Spleen (tissue), 7 donors: ENCODE results near the gene TMEM116.

ENCODE experiments used
- POLR2A ChIP-seq, 3 donors: fragments of 450-650 bp; IDR thresholded peaks; one replicate each; pipeline ENCODE4 v1.5.1; 2017; ENCODE audit warnings: antibody characterized with exemption in 3 of 3, mild to moderate bottlenecking in 1 of 3
- TF ChIP-seq, protein P1 (sequence below), 11 experiments: fragments of 200-600 bp in 7 of 11; fragments of 450-650 bp in 4 of 11; sonication (generic) in 4 of 11; IDR thresholded peaks in 8 of 11; conservative IDR thresholded peaks in 3 of 11; 1 replicate in 7 of 11; 2 replicates in 4 of 11; pipeline versions ENCODE4 v1.4.0 to v1.8.0; 2016 to 2021; ENCODE audit warnings: antibody characterized with exemption in 11 of 11, inconsistent platforms in 4 of 11, mild to moderate bottlenecking in 1 of 11
- donor health status: DM: no; HTN: no; CAD: no; lungs with moderate emphysema.
- donor health status: DM: no; HTN: no; CAD: no.
- donor health status: DM: no; HTN: no; CAD: no.

- no peak for TF ChIP-seq POLR2A (IDR thresholded peaks at IDR 0.05)
- TF ChIP-seq, protein P1, sequence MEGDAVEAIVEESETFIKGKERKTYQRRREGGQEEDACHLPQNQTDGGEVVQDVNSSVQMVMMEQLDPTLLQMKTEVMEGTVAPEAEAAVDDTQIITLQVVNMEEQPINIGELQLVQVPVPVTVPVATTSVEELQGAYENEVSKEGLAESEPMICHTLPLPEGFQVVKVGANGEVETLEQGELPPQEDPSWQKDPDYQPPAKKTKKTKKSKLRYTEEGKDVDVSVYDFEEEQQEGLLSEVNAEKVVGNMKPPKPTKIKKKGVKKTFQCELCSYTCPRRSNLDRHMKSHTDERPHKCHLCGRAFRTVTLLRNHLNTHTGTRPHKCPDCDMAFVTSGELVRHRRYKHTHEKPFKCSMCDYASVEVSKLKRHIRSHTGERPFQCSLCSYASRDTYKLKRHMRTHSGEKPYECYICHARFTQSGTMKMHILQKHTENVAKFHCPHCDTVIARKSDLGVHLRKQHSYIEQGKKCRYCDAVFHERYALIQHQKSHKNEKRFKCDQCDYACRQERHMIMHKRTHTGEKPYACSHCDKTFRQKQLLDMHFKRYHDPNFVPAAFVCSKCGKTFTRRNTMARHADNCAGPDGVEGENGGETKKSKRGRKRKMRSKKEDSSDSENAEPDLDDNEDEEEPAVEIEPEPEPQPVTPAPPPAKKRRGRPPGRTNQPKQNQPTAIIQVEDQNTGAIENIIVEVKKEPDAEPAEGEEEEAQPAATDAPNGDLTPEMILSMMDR (IDR thresholded peaks at IDR 0.05 in 8 of 11, conservative IDR thresholded peaks at IDR 0.05 in 3 of 11): no peak
Observed at GRCh38 chr12:112046003-112046402, 33.0 kb upstream of the TMEM116 start.
